HAP-1 (cell line): ENCODE data around the gene KIF5C.
A peak's percentile ranks its signal among the peaks of the same experiment; 100 is the strongest.

Experiments used
- DNase-seq, 2 experiments: peaks; one replicate each; pipeline ENCODE4 v3.0.0-alpha.2; 2016 to 2020; ENCODE audit warnings: low spot score in 2 of 2
- H3K27me3 ChIP-seq: fragments of 250-450 bp; sonication (Bioruptor Pico); 2 replicates; pipeline ENCODE4 v1.5.1; 2020; ENCODE audit warnings: low read depth, mild to moderate bottlenecking, moderate library complexity
- H3K36me3 ChIP-seq: fragments of 250-450 bp; sonication (Bioruptor Pico); replicated peaks from 2 replicates; pipeline ENCODE4 v1.5.1; 2020; ENCODE audit warnings: mild to moderate bottlenecking
- H3K4me1 ChIP-seq: fragments of 250-450 bp; sonication (Bioruptor Pico); 2 replicates; pipeline ENCODE4 v1.5.1; 2020; ENCODE audit warnings: mild to moderate bottlenecking
- H3K4me3 ChIP-seq: fragments of 250-450 bp; sonication (Bioruptor Pico); 2 replicates; pipeline ENCODE4 v1.5.1; 2020; ENCODE audit warnings: mild to moderate bottlenecking, moderate library complexity
- H3K9me3 ChIP-seq: fragments of 250-450 bp; sonication (Bioruptor Pico); 2 replicates; pipeline ENCODE4 v1.5.1; 2020; ENCODE audit warnings: mild to moderate bottlenecking, moderate library complexity
- in situ Hi-C: fragments of 300-500 bp; cut with MboI; formaldehyde crosslinking; loops from 3 replicates; pipeline ENCODE4 v1.14.3; 2020; ENCODE audit warnings: low sequenced_read_pairs, inconsistent platforms, mixed read lengths

KIF5C gene

DNA sequence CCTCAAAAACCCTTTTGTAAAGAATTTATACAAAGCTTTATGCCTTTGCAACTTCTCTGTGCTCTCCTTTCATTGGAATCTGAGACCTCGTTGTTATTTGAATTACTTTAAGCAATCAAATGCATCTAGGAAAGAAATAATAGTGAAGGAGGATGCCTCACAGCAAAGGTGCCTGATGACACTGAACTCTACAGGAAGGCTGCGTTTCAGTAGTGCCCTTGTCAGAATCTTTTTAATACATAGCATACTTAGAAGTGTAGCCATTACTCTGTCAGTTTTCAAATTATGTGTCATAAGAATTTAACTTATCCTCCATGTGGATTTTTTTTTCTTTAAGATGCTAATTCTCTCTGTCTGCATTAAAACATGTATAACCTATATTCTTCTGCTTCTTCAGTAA, 153.9 kb downstream of the KIF5C start:
- H3K27me3 ChIP-seq, result no peaks in the 10 kb centered on the region

DNA sequence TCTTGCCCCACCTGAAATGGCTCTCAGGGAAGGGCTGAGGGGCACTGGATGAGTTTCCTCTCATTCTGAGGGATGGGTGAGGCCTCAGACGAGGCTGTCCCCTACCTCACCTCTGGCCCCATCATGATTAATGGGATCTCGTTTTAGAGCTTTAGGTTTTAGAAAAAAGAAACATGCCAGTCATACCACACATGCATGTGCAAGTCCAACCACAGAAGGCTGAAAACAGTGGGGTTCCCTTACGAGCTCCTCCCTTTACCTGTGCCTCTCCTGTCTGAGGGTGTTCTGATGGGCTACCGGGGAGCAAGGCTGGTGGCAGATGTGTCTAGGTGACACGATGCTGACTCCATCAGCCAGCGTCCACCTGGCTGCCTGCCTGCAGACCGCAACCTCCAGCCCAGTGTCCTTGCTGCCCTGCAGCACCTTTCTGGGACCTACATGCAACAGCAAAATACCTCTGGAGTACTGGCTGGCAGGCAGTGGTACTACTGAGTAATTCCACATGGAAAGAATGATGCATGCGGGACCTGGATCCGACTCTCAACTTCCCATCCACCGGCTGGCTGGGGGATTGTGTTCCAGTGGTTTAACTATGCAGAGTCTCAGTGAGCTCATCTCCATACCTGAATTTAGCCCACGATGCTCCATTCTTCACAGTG, 154.4 kb downstream of the KIF5C start:
- no peaks in the 10 kb centered on the region for H3K36me3 ChIP-seq
- H3K9me3 ChIP-seq, result no peaks in the 10 kb centered on the region
- in situ Hi-C loops, result loop anchor here (25.0 kb wide), 1 partner anchor 283 kb away; no protein-coding TSS in a partner anchor
- DNase-seq, result no peak
- no peak overlapping the region for H3K4me3 ChIP-seq
- peaks cover 3% of the 10 kb centered on the region for H3K4me1 ChIP-seq
- H3K27me3 ChIP-seq, result no peaks in the 10 kb centered on the region

More for the DNA sequence above, 153.9 kb downstream of the KIF5C start:
- H3K9me3 ChIP-seq, result no peaks in the 10 kb centered on the region
- in situ Hi-C loops, result loop anchor here (25.0 kb wide), 1 partner anchor 283 kb away; no protein-coding TSS in a partner anchor
- H3K4me1 ChIP-seq, result peaks cover 3% of the 10 kb centered on the region
- no peak overlapping the region for H3K4me3 ChIP-seq
- no peaks in the 10 kb centered on the region for H3K36me3 ChIP-seq
- no peak for DNase-seq

DNA sequence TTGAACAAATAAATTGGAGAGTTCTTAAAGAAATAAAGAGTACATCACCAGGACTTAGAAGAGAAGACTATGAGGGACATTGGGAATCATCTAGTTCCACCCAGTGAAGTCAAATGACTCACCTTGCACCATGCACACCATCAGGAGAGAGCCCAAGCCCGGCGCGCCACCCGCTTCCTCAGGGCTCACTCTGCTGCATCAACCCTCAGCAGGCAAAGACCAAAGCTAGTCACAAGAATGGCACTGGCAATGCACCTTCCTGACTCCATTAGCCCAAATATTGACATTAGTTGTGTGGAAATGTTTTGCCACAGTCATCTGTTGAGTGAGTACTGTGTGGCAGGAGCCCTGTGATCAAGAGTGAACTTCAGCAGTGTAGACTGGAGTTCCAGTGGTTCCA, 156.4 kb downstream of the KIF5C start:
- Histone ChIP-seq H3K4me3 (no peak overlapping the region), H3K4me1 (peaks cover 3% of the 10 kb centered on the region), H3K9me3 (no peaks in the 10 kb centered on the region), H3K27me3 (no peaks in the 10 kb centered on the region), H3K36me3 (no peaks in the 10 kb centered on the region)
- DNase-seq, result no peak
- in situ Hi-C loops, result loop anchor here (25.0 kb wide), 1 partner anchor 281 kb away; no protein-coding TSS in a partner anchor

GRCh38 chr2:149033716-149034115, 158.7 kb downstream of the KIF5C start:
- DNase-seq, result no peak
- in situ Hi-C loops, result loop anchor here (25.0 kb wide), 1 partner anchor 279 kb away; no protein-coding TSS in a partner anchor
- no peaks in the 10 kb centered on the region for H3K4me1 ChIP-seq
- no peaks in the 10 kb centered on the region for H3K9me3 ChIP-seq
- no peaks in the 10 kb centered on the region for H3K27me3 ChIP-seq
- no peak overlapping the region for H3K4me3 ChIP-seq
- H3K36me3 ChIP-seq, result no peaks in the 10 kb centered on the region

DNA sequence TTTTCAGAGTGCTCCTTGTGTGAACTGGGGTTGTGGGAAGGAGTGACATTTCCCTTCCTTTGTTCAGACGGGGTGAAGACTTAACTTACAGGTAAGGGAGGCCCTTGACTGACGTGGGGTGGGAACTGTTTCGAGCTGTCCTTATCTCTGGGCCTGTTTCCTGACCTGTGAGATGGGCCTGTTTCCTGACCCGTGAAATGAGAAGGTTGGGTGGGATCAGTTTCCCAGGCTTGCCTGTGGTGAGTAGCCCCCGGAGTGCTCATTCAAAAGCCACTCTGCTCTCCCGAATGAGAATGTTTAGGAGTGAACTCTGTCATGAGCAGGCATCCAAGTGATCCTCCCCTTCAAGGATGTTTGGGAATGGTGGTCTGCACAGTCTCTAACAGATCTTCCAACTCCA, 159.4 kb downstream of the KIF5C start:
- no peak for DNase-seq
- H3K36me3 ChIP-seq, result no peaks in the 10 kb centered on the region
- H3K4me3 ChIP-seq, result no peak overlapping the region
- in situ Hi-C loops, result loop anchor here (25.0 kb wide), 1 partner anchor 278 kb away; no protein-coding TSS in a partner anchor
- no peaks in the 10 kb centered on the region for H3K9me3 ChIP-seq
- 0 out of 2 replicates have a peak, but pooled peaks cover 5% of the 10 kb centered on the region for H3K27me3 ChIP-seq
- H3K4me1 ChIP-seq, result 0 out of 2 replicates have a peak, but pooled peaks cover 2% of the 10 kb centered on the region

DNA sequence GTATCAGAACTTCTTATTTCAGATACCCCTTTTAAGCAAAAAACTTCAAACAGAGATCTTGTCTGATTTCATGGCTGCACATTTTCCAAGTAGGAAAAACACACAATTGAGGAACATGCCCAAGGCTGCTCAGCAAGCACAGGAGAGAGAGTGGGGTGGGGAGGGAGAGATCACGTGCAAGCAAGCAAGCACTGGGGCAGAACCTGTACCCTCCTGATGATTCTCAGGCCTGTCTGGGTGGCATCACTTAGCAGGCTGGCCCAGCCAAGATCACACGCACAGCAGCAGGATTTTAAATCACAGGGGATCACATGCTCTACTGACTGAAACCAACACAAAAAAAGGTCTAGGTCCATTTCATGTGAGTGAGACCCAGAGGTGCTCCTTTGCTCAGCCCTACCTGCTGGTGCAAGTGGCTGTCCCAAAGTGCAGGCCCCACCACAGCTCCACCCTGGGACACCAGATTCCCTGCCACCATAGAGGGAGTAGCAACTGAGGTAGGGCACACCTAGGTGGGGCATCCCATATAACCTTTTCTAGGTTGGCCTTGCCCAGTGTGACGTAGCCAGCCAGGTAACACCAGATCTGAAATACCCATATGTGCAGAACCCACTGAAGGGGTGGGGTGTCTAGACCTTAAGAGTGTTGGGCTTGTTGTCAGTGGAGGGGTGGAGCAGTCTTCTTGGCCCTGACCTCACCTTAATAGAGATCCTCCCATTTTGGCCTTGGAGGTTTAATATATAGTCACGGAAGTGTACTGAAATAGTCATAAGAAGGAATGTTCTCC, 161.7 kb downstream of the KIF5C start:
- 0 out of 2 replicates have a peak, but pooled peaks cover 2% of the 10 kb centered on the region for H3K4me1 ChIP-seq
- no peak for DNase-seq
- H3K36me3 ChIP-seq, result no peaks in the 10 kb centered on the region
- in situ Hi-C loops, result loop anchor here (25.0 kb wide), 1 partner anchor 276 kb away; no protein-coding TSS in a partner anchor
- H3K4me3 ChIP-seq, result no peak overlapping the region
- 0 out of 2 replicates have a peak, but pooled peaks cover 6% of the 10 kb centered on the region for H3K27me3 ChIP-seq
- H3K9me3 ChIP-seq, result no peaks in the 10 kb centered on the region

- Histone ChIP-seq H3K9me3 (no peaks in the 10 kb centered on the region), H3K36me3 (no peaks in the 10 kb centered on the region), H3K4me3 (peak overlapping the region; percentile 24; the same call in 1 of the 2 replicates), H3K4me1 (0 out of 2 replicates have a peak, but pooled peaks cover 2% of the 10 kb centered on the region), H3K27me3 (peaks cover 8% of the 10 kb centered on the region)
- in situ Hi-C loops, result loop anchor here (25.0 kb wide), 1 partner anchor 274 kb away; no protein-coding TSS in a partner anchor
- DNase-seq, result peak in 1 of 2 experiments; percentile 21
These were observed 162.8 kb downstream of the KIF5C start for GRCh38 chr2:149037851-149038250.

GRCh38 chr2:149038442-149039212, 163.6 kb downstream of the KIF5C start, which contains the start of gene LYPD6B:
TSS of gene LYPD6B (plus strand) at chr2:149038699. CDS start at chr2:149130949, 92,250 bp downstream.
- Histone ChIP-seq H3K4me1 (0 out of 2 replicates have a peak, but pooled peaks cover 2% of the 10 kb centered on the region), H3K27me3 (peaks cover 9% of the 10 kb centered on the region), H3K9me3 (no peaks in the 10 kb centered on the region), H3K4me3 (peak within 1 kb of the TSS; percentile 27), H3K36me3 (no peaks in the 10 kb centered on the region)
- peak in 1 of 2 experiments; percentile 56 for DNase-seq
- in situ Hi-C loops, result loop anchor here (25.0 kb wide), 1 partner anchor 274 kb away; no protein-coding TSS in a partner anchor

DNA sequence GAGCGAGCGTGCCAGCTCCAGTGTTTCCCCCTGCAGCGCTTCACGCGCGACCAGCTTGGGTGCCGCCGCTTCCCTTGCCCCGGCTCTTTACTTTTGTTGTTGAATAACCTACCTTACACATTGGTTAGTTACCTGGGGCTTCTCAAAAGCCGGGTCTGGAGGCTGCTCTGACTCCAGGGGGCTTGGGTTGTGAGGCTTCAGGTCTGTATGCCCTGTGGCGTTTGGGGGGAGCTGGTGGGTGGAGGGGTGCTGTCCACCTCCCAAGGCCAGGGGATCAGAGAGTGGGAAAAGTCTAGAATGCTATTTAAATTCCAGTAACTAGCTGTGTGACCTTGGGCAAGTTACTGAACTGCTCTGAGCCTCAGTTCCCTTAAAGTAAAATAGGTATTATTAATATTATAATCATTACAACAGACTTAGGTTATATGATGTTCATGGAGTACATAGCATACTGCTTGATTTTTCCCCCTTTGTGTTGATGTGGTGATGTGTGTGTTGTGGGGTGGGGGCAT, 164.2 kb downstream of the KIF5C start:
- H3K4me1 ChIP-seq, result 0 out of 2 replicates have a peak, but pooled peaks cover 2% of the 10 kb centered on the region
- peaks cover 12% of the 10 kb centered on the region for H3K27me3 ChIP-seq
- H3K9me3 ChIP-seq, result no peaks in the 10 kb centered on the region
- no peak for DNase-seq
- in situ Hi-C loops, result loop anchor here (25.0 kb wide), 1 partner anchor 273 kb away; no protein-coding TSS in a partner anchor
- peak overlapping the region; percentile 27 for H3K4me3 ChIP-seq
- no peaks in the 10 kb centered on the region for H3K36me3 ChIP-seq

DNA sequence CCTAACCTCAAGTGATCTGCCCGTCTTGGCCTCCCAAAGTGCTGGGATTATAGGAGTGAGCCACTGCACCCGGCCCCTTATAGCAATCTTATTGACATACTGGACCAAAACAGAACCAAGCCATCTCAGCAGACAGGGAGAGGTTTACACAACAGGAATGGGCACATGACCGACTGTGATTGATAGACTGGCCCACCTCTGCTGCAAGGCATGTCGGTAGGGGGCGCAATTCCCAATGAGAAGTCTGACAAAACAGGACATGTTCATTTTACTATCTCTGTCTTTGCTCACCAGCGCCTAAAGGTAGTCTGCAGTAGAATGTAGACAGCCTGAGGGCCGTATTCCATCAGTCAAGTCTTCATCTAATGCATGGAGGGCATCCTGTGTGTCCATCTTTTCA, 165.4 kb downstream of the KIF5C start:
- H3K36me3 ChIP-seq, result no peaks in the 10 kb centered on the region
- no peak overlapping the region for H3K4me3 ChIP-seq
- H3K27me3 ChIP-seq, result peaks cover 12% of the 10 kb centered on the region
- H3K9me3 ChIP-seq, result no peaks in the 10 kb centered on the region
- in situ Hi-C loops, result loop anchor here (25.0 kb wide), 1 partner anchor 272 kb away; no protein-coding TSS in a partner anchor
- peak in 1 of 2 experiments; percentile 82 for DNase-seq
- 0 out of 2 replicates have a peak, but pooled peaks cover 2% of the 10 kb centered on the region for H3K4me1 ChIP-seq

DNA sequence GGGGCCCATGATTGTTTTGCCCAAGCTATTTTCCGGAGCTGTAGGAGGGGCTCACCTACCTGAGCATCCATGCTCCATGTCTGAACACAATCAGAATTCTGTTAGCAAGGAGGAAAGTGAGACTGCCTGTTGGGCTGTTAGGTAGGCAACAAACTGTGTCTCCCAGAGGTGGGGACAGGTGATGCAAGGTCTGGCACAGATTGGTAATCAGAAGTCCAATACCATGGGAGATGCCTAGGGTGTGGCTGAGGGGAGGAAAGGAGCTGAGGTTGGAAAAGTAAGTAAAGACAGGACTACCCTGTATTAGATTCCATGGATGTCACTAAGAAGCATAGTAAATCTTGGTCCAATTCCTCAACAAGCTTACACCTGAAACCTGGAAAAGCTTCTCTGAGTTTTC, 166.5 kb downstream of the KIF5C start:
- no peak overlapping the region for H3K4me3 ChIP-seq
- in situ Hi-C loops, result loop anchor here (25.0 kb wide), 1 partner anchor 271 kb away; no protein-coding TSS in a partner anchor
- DNase-seq, result no peak
- peaks cover 12% of the 10 kb centered on the region for H3K27me3 ChIP-seq
- H3K36me3 ChIP-seq, result no peaks in the 10 kb centered on the region
- no peaks in the 10 kb centered on the region for H3K9me3 ChIP-seq
- H3K4me1 ChIP-seq, result 0 out of 2 replicates have a peak, but pooled peaks cover 2% of the 10 kb centered on the region

- in situ Hi-C loops, result loop anchor here (25.0 kb wide), 1 partner anchor 269 kb away; no protein-coding TSS in a partner anchor
- H3K4me3 ChIP-seq, result no peak overlapping the region
- H3K9me3 ChIP-seq, result no peaks in the 10 kb centered on the region
- no peaks in the 10 kb centered on the region for H3K36me3 ChIP-seq
- H3K4me1 ChIP-seq, result 0 out of 2 replicates have a peak, but pooled peaks cover 2% of the 10 kb centered on the region
- H3K27me3 ChIP-seq, result peaks cover 12% of the 10 kb centered on the region
- no peak for DNase-seq
These were observed 167.9 kb downstream of the KIF5C start for GRCh38 chr2:149042881-149043280.
